Stimulated activated CD4-positive, alpha-beta T cell treated with anti-CD3 and anti-CD28 coated beads, TNF-alpha, amount 100 ng/mL, for 1 hour (primary cell): Measurements from ENCODE around the gene TGFBI.

Experiments used
- DNase-seq, 3 donors: peaks; one replicate each; pipeline ENCODE4 v3.0.0-alpha.2; 2020; ENCODE audit warnings: low read depth in 3 of 3, low spot score in 1 of 3

TGFBI gene

DNA sequence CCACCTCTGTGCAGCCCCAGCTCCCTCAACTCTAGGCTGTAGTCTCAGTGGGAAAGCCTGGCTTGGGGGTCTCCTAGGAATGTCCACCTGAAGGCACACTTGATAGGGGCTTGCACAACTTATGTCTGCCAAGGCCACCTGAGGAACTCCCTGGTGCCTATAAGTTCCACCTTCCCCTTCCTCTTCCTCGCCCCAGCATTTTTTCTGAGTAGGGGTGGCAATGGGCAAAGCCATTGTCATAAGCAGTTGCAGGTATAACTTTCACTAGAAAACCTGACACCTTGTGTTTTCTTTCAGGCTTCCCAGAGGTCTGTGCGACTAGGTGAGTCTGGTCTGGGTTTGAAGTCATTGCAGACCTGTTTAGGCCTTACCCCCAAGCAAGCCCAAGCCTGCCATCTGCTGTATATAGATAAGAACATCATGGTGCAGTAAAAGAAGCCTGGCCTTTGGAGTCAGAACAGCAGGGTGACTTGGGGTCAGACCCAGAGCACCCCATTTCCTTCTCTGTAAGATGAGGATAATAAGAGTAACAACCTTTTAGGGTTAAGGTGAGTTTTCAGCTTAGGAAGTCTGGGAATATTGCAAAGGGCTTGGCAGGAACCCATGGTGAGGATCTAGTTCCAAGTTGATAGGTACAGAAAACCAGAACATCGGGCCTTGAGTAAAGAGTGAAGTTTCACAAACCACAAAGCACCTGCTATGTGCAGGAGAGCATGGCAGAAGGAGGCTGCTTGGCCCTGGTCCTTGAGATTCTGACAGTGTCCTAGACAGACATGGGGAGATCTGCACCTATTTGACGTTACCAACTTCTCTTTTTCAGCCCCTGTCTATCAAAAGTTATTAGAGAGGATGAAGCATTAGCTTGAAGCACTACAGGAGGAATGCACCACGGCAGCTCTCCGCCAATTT, 33.8 kb downstream of the TGFBI start:
- no peak for DNase-seq

- no peak for DNase-seq
These were observed 35.1 kb downstream of the TGFBI start for GRCh38 chr5:136063778-136064465.

DNA sequence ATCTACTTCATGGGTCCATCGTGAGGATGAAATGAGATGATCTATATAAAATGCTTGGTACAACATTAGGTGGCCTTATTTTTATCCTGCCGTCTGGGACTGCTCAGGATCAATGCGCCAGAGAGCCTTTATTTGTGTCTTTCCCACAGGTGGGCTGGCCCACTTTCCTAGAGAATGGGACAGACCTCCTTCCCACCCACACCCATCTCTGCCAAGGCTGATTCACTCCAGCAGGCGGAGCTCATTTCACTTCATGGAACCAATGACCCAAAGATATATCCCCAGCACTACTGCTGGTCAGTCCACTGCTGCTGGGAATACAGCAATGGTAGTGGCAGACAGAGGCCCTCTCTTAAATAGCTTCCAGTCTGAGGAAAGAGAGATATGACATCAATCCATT, 35.7 kb downstream of the TGFBI start:
- no peak for DNase-seq

DNA sequence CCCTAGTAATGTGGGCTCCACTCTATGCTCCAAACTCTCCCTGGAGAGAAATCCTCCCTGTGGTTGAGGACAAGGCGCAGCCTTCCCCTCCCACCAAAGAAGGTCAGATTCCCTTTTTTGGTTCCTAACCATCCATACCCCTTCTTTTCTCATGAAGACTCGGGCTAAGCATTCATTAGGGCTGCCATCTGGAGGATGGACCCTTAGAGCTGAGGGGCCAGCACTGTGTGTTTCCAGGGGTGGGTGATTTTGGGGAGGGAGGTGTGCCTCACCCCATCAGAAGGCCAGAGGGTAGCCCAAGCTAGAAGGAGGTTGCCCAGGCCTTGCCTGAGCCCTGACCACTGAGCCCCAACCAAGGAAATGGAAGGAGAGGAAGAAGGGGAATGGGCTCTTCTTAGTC, 36.8 kb downstream of the TGFBI start:
- DNase-seq = no peak

GRCh38 chr5:136066661-136067271, 38.0 kb downstream of the TGFBI start:
- no peak for DNase-seq

DNA sequence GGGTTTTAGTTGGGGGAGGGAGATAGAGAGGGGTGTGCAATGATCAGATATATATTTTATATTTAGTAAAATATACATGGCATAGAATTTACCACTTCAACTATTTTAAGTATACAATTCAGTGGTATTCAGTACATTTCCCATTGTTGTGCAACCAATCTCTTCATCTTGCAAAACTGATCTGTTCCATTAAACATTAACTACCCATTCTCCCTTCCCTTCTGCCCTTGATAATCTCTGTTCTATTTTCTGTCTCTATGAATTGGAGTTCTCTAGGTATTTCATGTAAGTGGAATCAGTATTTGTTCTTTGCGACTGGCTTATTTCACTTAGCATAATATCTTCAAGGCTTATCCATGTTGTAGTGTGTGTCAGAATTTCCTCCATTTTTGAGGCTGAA, 38.6 kb downstream of the TGFBI start:
- DNase-seq = no peak

DNA sequence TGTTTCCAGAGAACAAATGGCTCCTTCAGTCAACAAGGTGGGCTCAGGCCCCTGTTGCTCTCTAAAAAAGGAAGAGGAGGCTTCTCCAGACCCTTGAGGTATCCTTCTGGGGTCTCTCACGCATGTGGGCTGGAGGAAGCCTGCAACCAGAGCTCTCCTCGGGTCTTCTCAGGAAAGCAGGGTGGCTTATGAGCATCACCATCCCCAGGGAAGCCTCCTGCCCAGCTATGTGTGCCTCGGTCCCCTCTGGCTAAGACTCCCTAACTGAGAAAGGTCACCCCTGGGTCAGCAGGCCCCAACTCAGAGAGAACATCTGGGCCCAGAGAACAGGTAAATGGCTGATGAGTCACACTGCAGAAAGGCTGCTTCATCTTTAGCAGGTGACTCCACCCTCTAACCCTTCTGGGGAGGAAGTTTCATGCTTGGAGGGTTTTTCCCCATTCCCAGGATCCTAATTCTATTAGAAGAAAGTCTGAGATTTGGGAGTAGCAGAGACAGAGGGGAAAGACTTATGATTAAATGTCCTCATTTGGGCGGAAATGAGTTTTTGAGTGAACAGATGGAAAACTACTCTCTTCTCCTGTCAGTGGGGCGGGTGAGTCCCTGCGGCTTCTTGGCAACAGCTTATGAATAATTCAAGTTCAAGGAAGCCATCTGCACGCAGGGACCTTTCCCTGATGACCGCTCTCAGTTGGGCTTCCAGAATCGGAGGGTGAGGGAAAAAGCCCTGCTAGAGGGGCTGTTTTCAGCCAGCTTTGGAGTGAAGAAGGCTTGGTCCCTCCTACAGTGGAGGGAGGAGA, 41.9 kb downstream of the TGFBI start:
- no peak for DNase-seq

DNA sequence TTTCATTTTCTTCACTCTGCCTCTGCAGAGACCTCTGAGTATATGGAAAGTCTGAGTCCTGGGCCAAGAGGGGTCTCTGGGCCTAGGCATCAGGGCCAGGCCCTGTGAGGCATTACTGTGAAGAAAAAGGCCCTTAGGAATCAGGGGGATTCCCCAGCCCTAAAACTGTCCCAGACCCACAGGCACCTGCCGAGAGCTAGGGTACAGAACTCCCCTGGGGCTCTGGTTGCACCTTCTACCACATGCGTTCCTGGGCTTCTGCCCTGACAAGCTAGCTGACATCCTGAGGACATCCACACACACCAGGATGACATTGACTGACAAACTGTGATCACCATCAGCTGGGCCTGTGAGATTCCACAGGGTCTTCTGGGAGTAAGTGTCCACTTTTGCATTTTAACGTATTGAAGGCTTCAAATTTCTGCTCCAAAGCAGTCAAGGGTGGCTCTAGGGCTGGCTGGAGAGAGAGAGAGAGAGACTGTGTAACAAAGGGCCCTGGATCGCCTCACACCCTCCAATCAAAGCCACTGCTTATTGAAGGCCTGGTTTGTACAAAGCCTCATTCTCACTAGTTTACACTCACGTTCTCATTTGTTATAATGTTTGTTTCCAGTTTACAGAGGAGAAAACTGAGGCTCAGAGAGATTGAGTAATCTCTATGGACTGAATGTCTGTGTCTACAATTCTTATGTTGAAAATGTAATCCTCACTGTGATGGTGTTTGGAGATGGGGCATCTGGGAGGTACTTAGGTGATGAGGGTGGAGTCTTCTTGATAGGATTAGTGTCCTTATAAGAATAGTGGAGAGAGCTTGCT, 45.1 kb downstream of the TGFBI start:
- no peak for DNase-seq

DNA sequence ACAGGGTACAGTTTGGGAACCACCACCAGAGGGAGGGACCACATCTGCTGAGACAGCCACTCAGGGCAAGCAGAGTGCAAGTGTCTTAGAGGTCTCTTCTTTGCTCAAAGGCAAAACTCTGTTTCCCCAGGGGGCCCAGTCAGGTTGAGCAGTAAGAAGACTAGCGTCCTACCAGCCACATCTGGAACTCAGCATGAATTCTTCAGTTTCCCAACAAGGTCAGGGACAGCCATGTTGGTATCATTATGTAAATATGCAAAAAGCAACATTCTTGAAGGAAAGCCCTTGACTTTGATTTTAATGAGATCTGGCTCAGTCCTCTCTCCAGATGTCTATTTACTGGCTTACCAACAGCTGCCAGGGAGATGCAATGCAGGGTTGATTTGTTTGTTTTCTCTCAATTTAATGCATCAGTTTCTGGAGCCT, 46.7 kb downstream of the TGFBI start:
- no peak for DNase-seq

- DNase-seq = no peak
These were observed 47.3 kb downstream of the TGFBI start for GRCh38 chr5:136076067-136076466.

DNA sequence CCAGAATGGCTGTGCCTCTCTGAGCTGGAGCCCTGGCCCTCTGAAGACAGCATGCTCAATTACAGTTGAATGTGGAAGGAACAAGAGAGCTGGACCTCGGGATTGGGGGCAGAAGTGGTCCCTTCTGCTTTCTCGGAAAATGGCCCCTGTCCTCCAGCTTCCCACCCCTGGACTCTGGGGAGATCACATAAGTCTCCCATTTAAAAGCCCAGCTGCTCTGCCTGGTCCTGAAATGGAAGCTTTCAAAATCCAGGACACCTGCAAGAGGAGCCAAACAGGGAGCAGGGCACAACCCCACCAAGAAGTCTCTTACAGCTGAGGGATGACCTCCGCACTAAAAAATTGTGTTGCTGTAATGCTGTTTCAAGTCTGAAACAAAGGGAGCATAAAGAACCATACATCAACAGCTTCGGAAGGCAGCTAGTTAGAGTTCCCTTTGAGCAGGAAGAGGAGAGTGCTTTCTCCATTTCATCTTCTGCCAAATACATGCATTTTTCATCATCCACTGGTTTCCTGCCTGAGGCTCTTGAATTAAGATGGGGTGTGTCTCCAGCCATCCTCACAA, 48.2 kb downstream of the TGFBI start:
- DNase-seq = no peak

DNA sequence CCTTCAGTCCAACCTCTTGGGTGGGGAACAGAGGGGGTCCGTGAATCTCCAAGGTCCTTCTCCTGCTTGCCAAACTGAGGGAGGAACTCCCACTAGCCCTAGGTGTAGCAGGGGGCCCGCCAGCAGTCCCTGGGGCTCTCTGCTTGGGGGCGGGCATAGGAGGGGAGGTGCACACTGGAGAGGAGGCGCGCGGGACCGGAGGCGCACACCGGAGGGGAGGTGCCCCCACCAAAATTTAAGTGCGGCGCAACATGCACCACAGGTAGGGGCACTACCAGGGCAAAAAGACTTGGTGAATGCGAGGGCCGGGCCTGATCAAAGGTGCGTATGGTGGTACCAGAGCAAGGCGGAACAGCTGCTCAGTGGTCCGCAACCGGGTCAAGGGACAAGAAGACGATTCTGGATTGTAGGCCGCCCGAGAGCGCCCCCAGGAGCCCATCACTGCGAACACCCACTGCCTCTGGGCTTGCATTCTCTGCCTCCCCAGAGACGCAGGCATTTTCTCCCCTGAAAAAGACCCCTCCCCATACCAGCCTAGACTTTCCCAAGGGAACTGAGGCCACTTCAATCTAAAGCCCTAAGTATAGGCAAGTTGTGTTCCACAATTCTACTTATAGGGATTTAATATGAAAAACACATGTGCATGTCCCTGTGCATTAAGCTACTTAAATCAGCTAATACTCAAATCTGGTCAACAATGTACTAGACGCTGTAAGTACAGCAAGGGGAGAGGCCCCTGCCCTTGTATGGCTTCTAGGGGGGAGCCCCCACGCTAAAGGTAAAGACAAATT, 50.6 kb downstream of the TGFBI start:
- DNase-seq = no peak

DNA sequence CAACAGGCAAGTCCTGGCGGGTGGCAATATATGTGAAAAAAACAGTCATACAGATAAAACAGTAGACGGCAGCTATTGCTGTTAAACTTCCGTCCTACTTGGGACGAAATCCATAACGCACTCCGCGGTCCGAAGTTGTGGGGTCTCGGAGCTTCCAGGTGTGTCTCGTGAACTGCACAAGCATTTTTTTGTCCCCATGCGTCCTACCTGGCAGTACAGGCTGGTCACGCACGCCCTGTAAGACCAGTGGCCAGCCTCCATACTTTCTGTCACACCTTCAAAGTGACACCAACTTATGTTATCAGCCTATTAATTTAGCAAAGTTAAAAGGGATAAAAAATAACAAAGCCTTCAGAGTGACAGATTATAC, 51.3 kb downstream of the TGFBI start:
- DNase-seq = no peak

DNA sequence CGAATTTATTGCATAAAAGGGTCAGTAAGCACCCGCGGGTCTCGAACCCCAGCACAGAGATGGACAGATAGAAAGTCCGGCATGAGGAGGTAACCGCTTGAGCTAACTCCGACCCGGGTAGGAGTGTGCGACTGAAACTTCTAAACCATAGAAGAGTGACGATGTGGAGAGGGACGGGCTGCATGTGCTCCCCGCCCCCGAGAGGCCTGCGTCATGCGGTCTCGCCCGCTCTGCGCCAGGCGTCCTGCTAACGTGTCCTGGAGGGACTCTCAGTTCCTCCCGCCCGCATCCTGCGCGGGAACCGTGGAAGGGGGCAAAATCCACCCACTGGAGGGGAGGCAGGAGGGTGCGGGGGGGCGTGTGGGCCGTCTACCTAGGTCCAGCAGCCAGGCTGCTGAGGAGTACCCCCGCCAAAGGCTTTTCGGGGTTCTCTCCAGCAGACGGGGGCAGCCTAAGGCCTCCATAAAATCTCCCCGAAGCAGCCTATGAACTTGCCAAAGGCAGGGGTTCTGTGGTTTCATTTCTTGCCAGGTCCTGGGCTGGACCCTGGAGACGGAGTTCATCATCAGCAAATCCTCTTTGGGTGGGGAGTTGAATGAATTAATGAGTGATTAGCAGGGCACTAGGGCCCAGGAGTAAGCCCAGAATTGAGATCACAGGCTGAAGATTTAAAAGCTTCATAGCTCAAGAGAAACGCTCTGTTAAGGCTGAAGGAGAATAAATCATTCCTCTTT, 51.9 kb downstream of the TGFBI start:
- DNase-seq = peak in 2 of 3 donors; percentile 5 to 17

DNA sequence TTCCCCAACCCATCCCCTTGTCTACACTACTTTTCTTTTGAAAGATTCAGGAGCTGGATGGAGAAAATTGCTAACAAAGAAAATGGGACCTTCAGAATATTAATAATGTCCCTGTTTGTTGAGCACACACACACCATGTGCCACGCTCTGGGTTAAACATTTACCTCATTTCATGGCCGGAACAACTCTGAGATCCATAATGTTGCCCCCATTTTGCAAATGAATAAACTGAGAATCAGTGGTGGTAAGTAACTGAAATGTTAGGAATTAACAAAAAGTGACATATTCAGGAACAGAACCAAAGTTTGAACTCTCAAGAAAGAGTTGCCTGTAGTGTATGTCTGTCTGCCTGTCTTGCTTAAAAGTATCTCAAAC, 52.4 kb downstream of the TGFBI start:
- no peak for DNase-seq

- peak; percentile 5 to 32 (median 11) for DNase-seq
These were observed 53.8 kb downstream of the TGFBI start for GRCh38 chr5:136082390-136083193.

GRCh38 chr5:136084698-136085097, 55.9 kb downstream of the TGFBI start:
- DNase-seq = no peak
